ENCODE measurements around the gene CCSER2.

GRCh38 chr10:84547616-84548015 lies 219.2 kb downstream of the CCSER2 start:
- TF ChIP-seq CTCF (IDR thresholded peaks at IDR 0.05) (no peak), BHLHE40 (IDR thresholded peaks at IDR 0.05; ENCODE audit: low read depth, low read length) (no peak), CHD2 (IDR thresholded peaks at IDR 0.05; ENCODE audit: low read length, partially characterized antibody) (no peak), CBX2 (IDR thresholded peaks at IDR 0.05; ENCODE audit: borderline replicate concordance, low read depth) (no peak), MAX (IDR thresholded peaks at IDR 0.05) (no peak), POLR2A (IDR thresholded peaks at IDR 0.05; ENCODE audit: low read length) (no peak), REST (IDR thresholded peaks at IDR 0.05) (no peak), RCOR1 (IDR thresholded peaks at IDR 0.05; ENCODE audit: low read depth, low read length) (no peak), EP300 (IDR thresholded peaks at IDR 0.05) (no peak), NR3C1 (IDR thresholded peaks at IDR 0.05) (no peak), MAZ (IDR thresholded peaks at IDR 0.05; ENCODE audit: borderline replicate concordance, low read depth, low read length) (no peak), KDM1A (IDR thresholded peaks at IDR 0.05; ENCODE audit: low read depth) (no peak)

Data from A549 (cell line).